HG03175 (cell line): Measurements from ENCODE around the gene LRMDA.
"Not testable (repeated sequence)": the region's sequence is repeated elsewhere in the genome, so short reads cannot be mapped to it uniquely, and the experiment has no call there.

Experiments
- ATAC-seq: cut with Tn5 transposase; IDR thresholded peaks from one replicate; pipeline ENCODE4 v1.9.1; 2021; ENCODE audit warnings: mild to moderate bottlenecking, moderate library complexity; ENCODE audit not compliant: unreplicated experiment

LRMDA gene

GRCh38 chr10:76581506-76582256 is 1150.3 kb downstream of the LRMDA start:
- no peak for ATAC-seq

- ATAC-seq: no peak
Observed at GRCh38 chr10:76582531-76582930, 1151.1 kb downstream of the LRMDA start.

GRCh38 chr10:76583711-76584161 is 1152.3 kb downstream of the LRMDA start:
- no peak for ATAC-seq

DNA sequence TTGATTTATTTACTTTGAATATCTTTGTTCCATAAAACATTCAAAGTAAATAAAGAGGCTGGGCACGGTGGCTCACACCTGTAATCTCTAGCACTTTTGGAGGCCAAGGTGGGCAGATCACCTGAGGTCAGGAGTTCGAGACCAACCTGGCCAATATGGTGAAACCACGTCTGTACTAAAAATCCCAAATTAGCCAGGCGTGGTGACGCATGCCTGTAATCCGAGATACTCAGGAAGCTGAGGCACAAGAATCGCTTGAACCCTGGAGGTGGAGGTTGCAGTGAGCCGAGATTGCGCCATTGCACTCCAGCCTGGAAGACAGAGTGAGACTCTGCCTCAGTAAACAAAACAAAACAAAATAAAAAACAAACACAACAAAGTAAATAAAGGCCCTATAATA is 1153.0 kb downstream of the LRMDA start:
- not testable (repeated sequence) for ATAC-seq
